ENCODE results near the gene KY. TPM values are rescaled to one million over a fixed set of nuclear protein-coding genes. Genes with fewer than 3 reads are reported as not detected.

Gene KY
- total and polyA plus RNA-seq, 2 of the 13 experiments (the other 11 are each of a cell fraction or from before 2014, with no cell fraction given), result not detected

GRCh38 chr3:134687642-134688041, 36.8 kb upstream of the KY start:
- intact Hi-C loops (cut with micrococcal nuclease; ENCODE audit: unreplicated experiment) (no loop called here), in situ Hi-C loops (cut with HindIII; ENCODE audit: extremely low pct_ligation_motif_present, low pct_unique_long_range_greater_than_20kb) (no loop called here)
- FAIRE-seq (no peak), DNase-seq (ENCODE audit: low spot score) (no peak), ATAC-seq (no peak)
- H3K27ac ChIP-seq (ENCODE audit: extremely low read length, insufficient read depth, low read length), result no peak overlapping the region
- H3K27me3 ChIP-seq (ENCODE audit: control insufficient read depth in 1 of 2, insufficient read depth in 2 of 2, low read length in 2 of 2), result no peaks in the 10 kb centered on the region; a peak in 2 of 5 replicates
- ChIA-PET CTCF (ENCODE audit: low intra/inter-chr PET ratio, low total read pairs) (no interaction called here), POLR2A (no interaction called here)
- TF ChIP-seq ZNF12 (CRISPR knock-in tag; IDR thresholded peaks at IDR 0.05), result no peak
- no peak for TF ChIP-seq HNRNPL (IDR thresholded peaks at IDR 0.05; ENCODE audit: low read depth, low read length)
- no peak for TF ChIP-seq MEF2D (CRISPR knock-in tag; IDR thresholded peaks at IDR 0.05)
- no peak for TF ChIP-seq THYN1 (CRISPR knock-in tag; IDR thresholded peaks at IDR 0.05; ENCODE audit: borderline replicate concordance, low read depth)
- TF ChIP-seq ARNTL (CRISPR knock-in tag; IDR thresholded peaks at IDR 0.05), result no peak
- TF ChIP-seq RFXANK (CRISPR knock-in tag; IDR thresholded peaks at IDR 0.05), result no peak
- no peak for TF ChIP-seq CHD2 (IDR thresholded peaks at IDR 0.05; ENCODE audit: low read depth, low read length)
- no peak for TF ChIP-seq HNF1B (CRISPR knock-in tag; IDR thresholded peaks at IDR 0.05)
- TF ChIP-seq CSRNP2 (CRISPR knock-in tag; conservative IDR thresholded peaks at IDR 0.05; ENCODE audit: low read depth), result no peak
- no peak for TF ChIP-seq LCORL (IDR thresholded peaks at IDR 0.05)
- TF ChIP-seq LCORL (CRISPR knock-in tag; IDR thresholded peaks at IDR 0.05), result no peak
- no peak for TF ChIP-seq HNRNPK (IDR thresholded peaks at IDR 0.05; ENCODE audit: low read depth, low read length, poor library complexity, severe bottlenecking)
- TF ChIP-seq BRF2 (CRISPR knock-in tag; IDR thresholded peaks at IDR 0.05), result no peak
- no peak for TF ChIP-seq HIC2 (CRISPR knock-in tag; IDR thresholded peaks at IDR 0.05; ENCODE audit: low read depth)
- H3K9ac ChIP-seq (ENCODE audit: insufficient read depth, low read depth, low read length), result no peak overlapping the region
- no TSS peak for BruUV-seq (replicated peaks)
- no peaks in the 10 kb centered on the region for H4K20me1 ChIP-seq (ENCODE audit: insufficient read depth, low read length)
- whole genome bisulfite sequencing (ENCODE audit: low lambda C conversion rate), result 50% methylated on average over 2 of the region's 2 CpGs
- no peak overlapping the region for H3K4me3 ChIP-seq (replicated peaks in 1 of 3; ENCODE audit: insufficient read depth in 1 of 3, low read depth in 2 of 3, low read length in 3 of 3)
- no peaks in the 10 kb centered on the region for H3K36me3 ChIP-seq (replicated peaks in 1 of 2; ENCODE audit: control insufficient read depth in 1 of 2, insufficient read depth in 2 of 2, low read length in 2 of 2)
- H3K79me2 ChIP-seq (ENCODE audit: insufficient read depth, low read length), result no peaks in the 10 kb centered on the region
- H2AFZ ChIP-seq (ENCODE audit: low read length), result no peak overlapping the region
- H3K4me2 ChIP-seq (ENCODE audit: low read depth, low read length), result no peak overlapping the region
- H3K4me1 ChIP-seq (ENCODE audit: insufficient read depth, low read length), result no peaks in the 10 kb centered on the region
- no peaks in the 10 kb centered on the region for H3K9me3 ChIP-seq (ENCODE audit: low read length)
